ENCODE data around the gene DNAAF1.
"Not testable (repeated sequence)": the region's sequence is repeated elsewhere in the genome, so short reads cannot be mapped to it uniquely, and the experiment has no call there.

Gene DNAAF1

DNA sequence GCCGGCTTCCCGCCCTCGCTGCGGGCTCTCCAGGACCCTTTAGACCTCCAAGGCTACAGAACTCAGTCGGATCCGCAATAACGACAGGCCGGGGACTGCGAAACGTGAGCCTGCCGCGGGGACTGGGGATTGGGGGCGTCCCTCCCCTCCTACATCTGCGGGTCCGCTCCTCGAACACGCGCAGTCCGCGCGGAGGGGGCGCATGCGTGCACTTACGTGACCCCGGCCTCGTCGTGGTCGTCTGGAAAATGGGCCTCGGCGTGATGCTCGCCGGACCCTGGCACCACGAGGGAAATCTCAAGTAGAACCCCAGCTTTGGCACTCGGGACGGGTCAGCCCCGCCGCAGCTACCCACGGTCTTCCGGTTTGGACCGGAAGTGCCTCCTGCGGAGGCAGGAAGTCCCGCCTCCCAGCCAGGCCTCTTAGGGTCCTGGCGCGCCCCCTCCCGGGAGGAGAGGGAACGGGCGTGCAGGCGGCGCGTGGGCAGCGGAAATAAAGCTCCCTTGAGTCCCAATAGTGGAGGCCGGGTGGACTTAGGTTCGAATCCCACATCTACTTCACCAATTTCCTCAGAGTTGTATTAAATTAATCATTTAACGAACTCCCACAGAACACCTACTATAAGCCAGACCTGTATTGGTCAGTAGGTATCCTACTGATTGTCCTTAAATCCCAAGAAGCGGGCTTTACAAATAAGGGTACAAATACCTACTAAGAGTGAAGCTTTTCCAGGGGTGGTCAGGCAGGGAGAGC, 41.8 kb downstream of the DNAAF1 start, which contains the start of gene TAF1C:
Gene TAF1C (minus strand): TSS at position 373 of the 753 bp plus-strand sequence. CDS start 2,069 bp downstream, outside the sequence.
- peak; percentile 92 for DNase-seq

DNA sequence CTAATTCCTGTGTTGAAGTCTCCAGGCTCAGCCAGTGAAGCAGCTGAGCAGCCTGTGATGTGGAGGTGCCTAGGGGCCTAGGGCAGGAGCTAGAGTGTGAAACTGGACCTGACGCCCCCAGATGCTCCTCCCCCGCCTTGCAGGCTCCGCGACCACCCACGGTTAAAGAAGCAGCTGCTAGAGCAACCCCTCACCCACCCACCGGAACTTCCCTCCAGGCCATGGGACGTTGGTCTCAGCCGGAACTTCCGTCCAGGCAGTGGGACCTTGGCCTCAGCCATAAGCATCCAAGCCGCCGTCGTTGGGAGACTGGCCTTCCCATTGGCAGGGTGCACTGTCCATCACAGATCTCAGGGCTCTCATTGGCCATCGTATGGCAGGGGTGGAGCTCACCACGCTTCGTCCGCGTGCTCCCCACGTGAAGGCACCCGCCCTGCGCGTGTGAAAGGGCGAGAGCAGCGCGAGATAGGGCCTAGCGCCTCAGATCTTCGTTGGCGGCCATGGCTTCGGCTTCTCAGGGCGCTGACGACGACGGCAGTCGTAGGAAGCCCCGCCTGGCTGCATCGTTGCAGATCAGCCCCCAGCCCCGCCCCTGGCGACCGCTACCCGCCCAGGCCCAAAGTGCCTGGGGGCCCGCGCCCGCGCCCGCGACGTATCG, 45.8 kb downstream of the DNAAF1 start, which contains the start of gene ADAD2:
Gene ADAD2 (plus strand): TSS at position 427 of the 658 bp plus-strand sequence. CDS start 74 bp downstream, at position 501.
- DNase-seq, result no peak

DNA sequence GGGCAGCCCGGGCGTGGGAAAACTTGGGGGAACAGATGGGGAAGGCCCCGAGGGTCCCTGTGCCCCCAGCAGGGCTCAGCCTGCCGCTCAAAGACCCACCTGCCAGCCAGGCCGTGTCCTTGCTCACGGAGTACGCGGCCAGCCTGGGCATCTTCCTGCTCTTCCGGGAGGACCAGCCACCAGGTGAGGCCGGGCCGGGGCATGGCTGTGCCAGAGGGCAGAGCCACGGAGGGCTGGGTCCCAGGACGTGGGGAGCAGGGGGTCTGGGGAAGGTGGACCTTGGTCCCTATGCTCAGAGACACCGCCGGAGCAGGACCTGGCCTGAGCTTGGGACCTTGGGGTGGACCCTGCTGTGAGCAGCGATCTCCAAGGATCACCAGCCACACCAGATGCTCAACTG, 46.4 kb downstream of the DNAAF1 start:
- no peak for DNase-seq

DNA sequence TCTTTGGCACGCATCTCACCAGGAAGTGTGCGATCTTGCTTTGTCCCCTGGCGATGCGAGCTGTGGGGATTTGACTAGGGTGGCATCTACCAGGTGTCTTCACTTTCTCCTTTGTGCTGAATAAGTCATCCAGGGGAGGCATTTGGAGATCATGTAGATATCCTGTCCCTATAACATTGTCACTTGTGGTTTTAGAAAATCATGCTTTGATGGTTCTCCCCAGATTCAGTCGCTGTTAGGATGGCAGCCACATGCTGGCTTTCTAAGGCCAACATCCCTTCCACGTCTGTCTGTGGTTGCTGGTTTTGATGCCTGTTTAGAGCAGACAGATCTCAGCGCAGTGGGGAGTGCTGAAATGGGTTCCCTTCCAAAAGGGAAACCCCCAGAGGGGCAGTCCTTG, 48.4 kb downstream of the DNAAF1 start:
- no peak for DNase-seq

DNA sequence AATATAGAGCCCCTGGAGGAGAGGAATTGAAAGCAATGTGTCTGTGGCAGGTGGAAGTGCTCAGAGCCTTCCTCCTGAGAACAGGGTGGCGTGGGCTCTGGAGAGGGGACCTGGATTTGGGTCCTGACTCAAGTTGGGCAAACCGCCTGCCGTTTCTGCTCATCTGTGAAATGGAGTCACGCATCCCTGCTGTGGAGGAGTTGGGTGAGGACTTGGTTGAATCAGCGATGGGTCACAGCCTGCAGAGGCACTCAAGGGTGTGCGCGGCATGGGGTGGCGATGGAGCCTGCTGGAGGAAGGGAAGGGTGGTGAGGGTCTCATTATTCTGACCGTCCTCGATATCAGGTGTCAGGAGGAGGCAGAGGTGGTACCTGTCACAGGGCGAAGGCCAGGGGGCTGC, 48.9 kb downstream of the DNAAF1 start:
- DNase-seq, result no peak

DNA sequence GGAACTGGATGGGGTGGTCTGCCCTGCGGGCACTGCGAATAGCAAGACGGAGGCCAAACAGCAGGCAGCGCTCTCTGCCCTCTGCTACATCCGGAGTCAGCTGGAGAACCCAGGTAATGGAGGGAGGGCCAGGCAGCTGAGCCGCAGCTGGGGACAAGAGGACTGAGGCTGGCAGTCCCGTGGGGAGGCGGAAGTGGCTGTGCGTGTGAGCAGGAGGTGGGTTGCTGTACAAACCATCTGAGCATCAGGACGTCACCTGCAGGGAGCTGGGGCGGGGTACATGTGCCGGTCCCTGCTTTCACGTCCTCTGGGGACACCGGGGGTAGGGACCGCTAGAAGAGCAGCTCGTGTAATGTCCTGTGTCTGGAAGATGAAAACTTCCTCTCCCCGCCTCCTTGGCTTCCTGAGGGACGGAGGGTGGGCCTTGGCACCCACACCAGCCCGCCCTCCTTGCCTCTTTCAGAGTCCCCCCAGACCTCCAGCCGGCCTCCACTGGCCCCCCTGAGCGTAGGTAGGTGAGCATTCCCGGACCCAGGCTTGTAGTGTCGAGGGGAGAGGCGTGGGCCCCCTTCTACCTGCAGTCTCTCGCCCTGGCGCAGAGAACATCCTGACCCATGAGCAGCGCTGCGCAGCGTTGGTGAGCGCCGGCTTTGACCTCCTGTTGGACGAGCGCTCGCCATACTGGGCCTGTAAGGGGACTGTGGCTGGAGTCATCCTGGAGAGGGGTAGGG, 49.5 kb downstream of the DNAAF1 start:
- no peak for DNase-seq

DNA sequence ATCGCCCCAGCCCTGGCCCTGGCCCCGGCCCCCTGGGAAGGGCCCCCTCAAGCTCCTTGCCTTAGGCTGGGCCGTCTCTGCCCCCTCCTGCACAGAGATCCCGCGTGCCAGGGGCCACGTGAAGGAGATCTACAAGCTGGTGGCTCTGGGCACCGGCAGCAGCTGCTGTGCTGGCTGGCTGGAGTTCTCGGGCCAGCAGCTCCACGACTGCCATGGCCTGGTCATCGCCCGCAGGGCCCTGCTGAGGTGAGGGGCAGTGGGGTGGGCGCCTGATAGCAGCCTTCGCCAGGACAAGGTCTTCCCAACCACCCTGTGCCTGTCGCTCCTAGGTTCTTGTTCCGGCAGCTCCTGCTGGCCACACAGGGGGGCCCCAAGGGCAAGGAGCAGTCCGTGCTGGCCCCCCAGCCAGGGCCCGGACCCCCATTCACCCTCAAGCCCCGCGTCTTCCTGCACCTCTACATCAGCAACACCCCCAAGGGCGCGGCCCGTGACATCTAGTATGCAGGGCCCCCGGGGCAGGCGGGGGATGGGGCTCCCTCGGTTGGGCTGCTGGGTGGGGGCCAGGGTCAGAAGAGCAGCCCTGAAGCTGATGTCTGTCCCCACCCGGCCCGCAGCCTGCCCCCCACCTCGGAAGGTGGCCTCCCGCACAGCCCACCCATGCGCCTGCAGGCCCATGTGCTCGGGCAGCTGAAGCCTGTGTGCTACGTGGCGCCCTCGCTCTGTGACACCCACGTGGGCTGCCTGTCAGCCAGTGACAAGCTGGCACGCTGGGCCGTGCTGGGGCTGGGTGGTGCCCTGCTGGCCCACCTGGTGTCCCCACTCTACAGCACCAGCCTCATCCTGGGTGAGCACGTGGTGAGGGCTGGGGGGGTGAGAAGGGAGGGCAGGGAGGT, 50.3 kb downstream of the DNAAF1 start:
- DNase-seq, result no peak

DNA sequence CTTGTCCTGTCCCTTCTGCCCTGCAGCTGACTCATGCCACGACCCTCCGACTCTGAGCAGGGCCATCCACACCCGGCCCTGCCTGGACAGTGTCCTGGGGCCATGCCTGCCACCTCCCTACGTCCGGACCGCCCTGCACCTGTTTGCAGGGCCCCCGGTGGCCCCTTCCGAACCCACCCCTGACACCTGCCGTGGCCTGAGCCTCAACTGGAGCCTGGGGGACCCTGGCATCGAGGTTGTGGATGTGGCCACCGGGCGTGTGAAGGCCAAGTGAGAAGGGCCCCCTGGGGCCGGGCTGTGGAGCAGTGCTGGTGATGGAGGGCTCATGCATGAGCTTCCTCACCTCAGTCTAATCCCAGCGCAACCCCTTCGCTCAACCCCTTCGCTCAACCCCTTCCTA, 51.0 kb downstream of the DNAAF1 start:
- DNase-seq, result no peak

DNA sequence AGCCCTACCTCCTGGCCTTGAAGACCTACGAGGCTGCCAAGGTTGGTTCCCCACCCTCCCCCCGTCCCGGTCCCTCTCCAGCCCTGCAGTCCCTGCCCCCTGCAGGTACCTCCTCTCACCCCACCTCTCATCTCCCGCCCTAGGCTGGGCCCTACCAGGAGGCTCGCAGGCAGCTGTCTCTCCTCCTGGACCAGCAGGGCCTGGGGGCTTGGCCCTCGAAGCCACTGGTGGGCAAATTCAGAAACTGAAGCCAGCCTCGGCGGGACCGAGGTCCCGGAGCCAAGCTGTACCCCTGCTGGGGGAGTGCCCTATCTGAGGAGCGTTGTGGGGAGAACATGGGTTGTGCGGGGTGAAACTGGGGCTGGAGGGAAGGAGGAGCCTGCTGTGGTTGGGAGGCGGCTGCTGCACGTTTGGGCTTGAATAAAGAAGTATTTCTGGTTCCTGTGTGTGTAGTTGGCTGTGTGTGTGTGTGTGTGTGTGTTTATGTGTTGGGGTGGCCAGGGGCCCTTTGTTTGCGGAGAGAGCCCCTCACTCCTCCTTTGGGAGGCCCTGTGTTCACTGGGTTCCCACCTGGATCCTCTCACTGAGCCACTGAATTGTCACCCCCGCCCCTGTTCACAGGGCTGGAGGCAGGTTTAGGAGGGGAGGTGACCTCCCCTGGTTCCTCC, 51.8 kb downstream of the DNAAF1 start:
- DNase-seq, result no peak

DNA sequence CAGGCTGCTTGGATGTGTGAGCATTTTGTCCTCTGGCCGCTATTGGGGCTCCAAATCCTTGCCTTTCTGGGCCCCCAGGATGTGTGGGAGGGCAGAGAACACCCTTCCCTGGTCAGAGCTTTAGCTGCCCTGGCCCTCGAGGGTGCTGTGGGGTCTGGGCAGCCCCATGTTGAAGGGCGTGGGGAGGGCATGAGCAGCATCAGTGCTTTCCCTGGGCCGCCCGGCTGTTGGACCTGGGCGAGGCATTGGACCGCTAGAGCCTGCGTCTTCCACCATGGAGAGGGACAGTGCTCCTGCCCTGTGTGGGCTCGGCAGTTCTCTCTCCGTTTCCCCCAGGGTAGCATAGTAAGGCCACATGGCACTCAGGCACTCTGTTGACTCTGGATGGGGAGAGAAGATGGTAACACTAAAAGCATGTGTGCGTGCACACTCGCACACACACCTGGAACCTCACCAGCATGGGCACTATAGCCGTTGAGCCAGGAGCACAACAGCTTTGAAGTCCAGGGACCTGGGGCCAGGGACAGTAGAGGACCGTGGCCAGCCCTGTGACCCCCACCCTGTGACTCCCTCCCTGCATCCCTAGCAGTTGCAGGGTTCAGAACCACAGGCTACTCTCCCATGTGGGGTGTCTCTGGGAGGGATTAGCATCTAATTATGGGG, 52.5 kb downstream of the DNAAF1 start:
- DNase-seq, result no peak

DNA sequence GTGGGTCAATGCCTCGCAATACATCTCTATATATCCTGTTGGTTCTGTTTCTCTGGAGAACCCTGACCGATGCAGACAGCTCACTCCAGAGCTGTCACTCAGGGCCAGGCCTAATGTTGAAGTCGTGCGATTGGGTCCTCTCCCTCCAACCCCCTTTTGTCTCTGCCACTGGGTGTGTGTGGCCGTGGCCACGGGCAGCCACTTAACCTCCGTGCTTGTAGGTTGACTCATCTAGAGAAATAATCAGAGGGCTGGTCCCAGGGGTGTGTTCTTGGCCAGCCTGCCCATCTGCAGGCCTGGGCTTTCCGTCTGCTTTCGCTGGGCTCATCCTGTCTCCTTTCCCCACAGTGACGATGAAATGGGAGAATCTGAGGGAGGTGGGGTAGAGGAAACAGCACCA, 53.3 kb downstream of the DNAAF1 start:
- peak; percentile 44 for DNase-seq

DNA sequence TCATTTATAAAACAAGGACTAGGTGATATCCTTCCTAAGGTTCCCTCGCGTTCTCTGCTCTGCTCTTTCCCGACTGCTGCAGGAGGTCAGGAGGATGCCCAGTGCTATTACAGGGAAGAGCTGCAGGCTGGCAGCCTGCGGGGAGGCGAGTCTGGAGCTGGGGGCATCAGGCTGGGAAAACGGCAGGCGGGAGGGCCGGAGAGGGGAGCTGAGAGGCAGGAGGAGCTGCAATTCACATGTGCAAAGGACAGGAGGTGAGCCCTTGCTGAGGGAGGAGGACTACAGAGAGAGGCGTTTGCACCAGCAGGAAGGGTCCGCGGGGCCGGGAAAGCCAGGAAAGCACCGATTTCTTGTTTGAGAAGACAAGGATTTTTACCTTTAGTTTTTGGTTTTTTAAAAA, 54.0 kb downstream of the DNAAF1 start:
- DNase-seq, result no peak

DNA sequence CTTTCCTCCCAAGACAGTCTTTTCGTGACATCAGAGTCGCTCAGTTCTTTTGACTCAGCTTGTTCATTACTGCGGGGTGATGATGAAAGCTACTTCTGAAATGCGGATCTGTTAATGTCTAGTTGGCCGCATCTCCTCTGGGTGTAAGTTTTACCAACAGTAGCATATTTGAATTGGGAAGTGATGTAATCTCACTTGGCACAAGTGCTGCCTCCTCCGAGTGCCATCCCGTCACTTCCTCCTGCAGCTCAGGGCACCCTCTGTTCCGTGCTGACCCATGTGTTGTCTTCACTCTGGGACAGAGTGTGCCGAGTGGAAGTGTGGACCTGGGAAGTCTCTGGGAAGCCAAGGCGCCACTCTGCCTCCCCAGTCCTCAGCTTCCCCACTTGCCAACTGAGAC, 54.8 kb downstream of the DNAAF1 start:
- DNase-seq, result peak; percentile 43

DNA sequence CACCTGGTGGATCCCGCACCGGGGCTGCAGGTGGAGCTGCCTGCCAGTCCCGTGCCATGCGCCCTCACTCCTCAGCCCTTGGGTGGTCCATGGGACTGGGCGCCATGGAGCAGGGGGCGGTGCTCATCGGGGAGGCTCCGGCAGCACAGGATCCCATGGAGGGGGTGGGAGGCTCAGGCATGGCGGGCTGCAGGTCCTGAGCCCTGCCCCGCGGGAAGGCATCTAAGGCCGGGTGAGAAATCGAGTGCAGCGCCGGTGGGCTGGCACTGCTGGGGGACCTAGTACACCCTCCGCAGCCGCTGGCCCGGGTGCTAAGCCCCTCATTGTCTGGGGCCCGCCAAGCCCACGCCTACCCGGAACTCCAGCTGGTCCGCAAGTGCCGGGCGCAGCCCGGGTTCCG, 59.4 kb downstream of the DNAAF1 start:
- DNase-seq, result not testable (repeated sequence)

DNA sequence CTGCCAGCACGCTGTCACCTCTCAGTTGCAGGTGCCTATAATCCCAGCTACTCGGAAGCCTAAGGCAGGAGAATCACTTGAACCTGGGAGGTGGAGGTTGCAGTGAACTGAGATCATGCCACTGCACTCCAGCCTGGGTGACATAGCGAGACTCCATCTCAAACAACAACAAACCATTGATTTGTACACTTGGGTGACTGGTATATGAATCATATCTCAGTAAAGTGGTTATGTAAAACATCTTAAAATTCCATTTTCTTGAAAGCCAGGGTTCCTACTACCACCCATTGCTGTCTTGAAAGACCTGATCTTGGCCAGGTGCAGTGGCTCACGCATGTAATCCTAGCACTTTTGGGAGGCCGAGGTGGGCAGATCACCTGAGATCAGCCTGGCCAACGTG, 60.0 kb downstream of the DNAAF1 start:
- not testable (repeated sequence) for DNase-seq

DNA sequence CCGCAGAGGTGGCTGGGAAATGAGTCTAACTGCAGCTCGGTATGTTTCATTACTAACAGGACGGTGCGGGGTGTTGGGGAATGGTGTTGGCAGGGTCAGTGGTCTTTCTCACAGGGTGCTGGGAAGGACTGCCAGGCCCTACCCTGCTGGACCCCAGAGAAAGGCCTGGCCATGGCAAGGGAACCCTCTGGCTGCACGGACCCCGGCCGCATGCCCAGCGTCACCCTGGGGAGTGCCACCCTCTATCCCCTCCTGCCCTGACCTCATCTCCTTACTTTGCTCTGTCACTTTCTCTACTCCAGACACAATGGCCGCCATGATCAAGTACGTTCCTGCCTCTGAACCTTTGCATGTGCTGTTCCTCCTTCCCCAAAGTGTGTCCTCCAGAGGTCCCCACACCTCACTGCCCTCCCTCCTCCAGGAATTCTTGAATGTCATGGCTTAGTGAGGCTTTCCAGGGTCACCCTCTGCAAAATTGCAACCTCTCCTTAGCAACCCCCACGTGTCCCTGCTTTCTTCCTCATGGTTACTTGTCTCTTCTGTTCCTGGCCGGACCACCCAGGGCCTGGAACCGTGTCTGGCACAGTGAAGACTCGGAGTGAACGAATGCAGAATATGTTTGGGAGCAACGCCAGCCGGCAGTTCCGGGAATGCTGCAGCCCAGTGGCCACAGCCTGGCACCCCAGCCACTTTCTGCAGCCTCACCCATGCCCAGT, 61.0 kb downstream of the DNAAF1 start:
- DNase-seq, result no peak

DNA sequence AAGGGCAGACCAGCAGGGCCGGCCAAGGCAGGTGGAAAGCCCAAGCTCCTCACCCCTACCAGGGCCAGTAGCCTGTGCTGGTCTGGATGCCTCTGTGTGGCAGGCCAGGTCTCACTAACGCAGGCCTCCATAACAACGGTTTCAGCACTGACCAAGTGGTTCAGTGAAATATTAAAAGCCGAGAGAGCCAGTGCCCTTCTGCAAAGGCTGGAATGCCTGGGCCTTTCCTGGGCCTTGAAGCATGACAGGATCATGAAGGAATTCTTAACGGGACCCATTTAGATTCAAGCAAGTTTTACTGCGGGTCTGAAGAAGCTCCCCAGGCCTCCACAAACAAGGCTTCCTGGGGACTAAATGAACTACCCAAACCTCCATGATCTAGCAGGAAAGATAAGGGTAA, 62.1 kb downstream of the DNAAF1 start:
- DNase-seq, result no peak

DNA sequence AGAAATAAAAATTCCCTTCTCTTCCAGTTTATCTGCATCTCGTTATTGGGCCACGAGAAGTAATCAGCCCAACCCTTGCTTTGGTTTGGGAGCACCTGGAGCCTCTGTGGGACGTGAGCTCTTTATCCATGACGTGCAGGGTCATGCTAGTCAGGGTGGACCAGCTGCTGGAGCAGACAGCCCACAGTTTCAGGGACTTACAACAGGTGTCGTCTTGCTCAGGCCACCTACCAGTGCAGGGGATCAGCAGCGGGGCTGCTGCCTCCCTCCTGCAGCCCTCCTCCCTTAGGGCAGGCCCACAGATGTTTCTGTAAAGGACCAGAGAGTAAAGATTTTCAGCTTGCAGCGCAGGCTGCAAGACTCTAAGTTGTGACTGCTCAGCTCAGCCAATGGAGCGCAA, 62.8 kb downstream of the DNAAF1 start:
- DNase-seq, result no peak

DNA sequence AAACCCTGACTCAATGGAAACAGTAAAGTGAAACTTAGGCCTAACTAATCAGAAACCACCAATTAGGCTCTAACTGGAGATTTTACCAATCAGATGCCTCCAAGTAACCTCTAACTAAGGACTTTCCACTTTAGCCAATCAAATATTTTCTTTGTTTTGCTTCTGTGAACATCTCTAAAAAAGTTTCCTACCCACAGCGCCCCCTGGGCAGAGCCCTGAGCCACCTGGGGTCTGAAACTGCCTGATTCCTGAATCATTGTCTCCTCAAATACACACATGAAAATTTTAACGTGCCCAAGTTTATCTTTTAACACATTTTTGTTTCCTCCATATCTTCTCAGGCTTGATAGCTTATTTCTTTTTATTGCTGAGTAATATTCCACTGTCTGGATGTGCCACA, 64.9 kb downstream of the DNAAF1 start:
- no peak for DNase-seq

DNA sequence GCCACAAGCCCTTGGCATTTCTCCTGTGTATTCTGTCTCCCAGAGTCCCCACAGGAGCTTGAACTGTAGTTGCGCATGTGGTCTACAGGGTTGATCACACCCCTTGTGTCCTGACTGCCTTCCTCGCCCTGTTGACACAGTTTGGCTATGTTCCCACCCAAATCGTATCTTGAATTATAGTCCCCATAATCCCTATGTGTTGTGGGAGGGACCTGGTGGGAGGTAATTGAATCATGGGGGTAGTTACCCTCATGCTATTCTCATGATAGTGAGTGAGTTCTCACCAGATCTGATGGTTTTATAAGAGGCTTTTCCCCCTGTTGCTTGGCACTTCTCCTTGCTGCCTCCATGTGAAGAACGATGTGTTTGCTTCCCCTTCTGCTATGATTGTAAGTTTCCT, 67.0 kb downstream of the DNAAF1 start:
- no peak for DNase-seq

DNA sequence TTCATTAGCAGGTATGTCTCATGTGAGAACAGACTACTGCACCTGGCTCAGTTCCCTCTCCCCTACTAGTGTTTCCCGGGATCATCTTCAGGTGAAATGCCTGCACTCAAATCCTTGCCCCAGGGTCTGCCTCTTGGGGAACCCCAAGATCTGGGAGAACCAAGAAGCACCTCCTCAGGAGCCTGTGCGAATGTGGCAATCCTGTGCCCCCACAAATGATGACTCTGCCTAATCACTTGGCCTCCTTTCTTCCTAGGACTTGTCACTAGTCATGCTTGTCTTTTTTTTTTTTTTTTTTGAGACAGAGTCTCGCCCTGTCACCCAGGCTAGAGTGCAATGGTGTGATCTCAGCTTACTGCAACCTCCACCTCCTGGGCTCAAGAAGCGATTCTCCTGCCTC, 67.5 kb downstream of the DNAAF1 start:
- no peak for DNase-seq
